Raji (cell line): ENCODE measurements around the gene SCAPER.
A peak's percentile ranks its signal among the peaks of the same experiment; 100 is the strongest.

Experiments
- POLR2A ChIP-seq: IDR thresholded peaks from 2 replicates; pipeline ENCODE4 v1.6.1; 2011; ENCODE audit warnings: low read depth, low read length, control low read depth; ENCODE audit not compliant: insufficient read depth

SCAPER gene

GRCh38 chr15:76905013-76905839 lies at the start of gene SCAPER:
Gene SCAPER (minus strand): TSS chr15:76905340. CDS start chr15:76883817, 21,523 bp downstream.
- peak; percentile 42; the same call in 1 of the 2 replicates for TF ChIP-seq POLR2A

GRCh38 chr15:76954744-76955143 lies 49.6 kb upstream of the SCAPER start:
- TF ChIP-seq POLR2A = no peak

GRCh38 chr15:76953913-76954312 lies 48.8 kb upstream of the SCAPER start:
- TF ChIP-seq POLR2A = no peak

- no peak for TF ChIP-seq POLR2A
Observed at GRCh38 chr15:76951220-76951619, 46.1 kb upstream of the SCAPER start.

GRCh38 chr15:76947454-76947853 lies 42.3 kb upstream of the SCAPER start:
- TF ChIP-seq POLR2A = no peak

- no peak for TF ChIP-seq POLR2A
Observed at GRCh38 chr15:76945494-76946093, 40.5 kb upstream of the SCAPER start.

GRCh38 chr15:76942331-76942730 lies 37.2 kb upstream of the SCAPER start:
- no peak for TF ChIP-seq POLR2A

- TF ChIP-seq POLR2A = no peak
Observed at GRCh38 chr15:76941636-76942035, 36.5 kb upstream of the SCAPER start.

GRCh38 chr15:76939715-76940114 lies 34.6 kb upstream of the SCAPER start:
- TF ChIP-seq POLR2A = no peak

- TF ChIP-seq POLR2A = no peak
Observed at GRCh38 chr15:76938752-76939151, 33.6 kb upstream of the SCAPER start.

- TF ChIP-seq POLR2A = no peak
Observed at GRCh38 chr15:76936671-76937070, 31.5 kb upstream of the SCAPER start.

- TF ChIP-seq POLR2A = no peak
Observed at GRCh38 chr15:76935620-76936019, 30.5 kb upstream of the SCAPER start.

- TF ChIP-seq POLR2A = no peak
Observed at GRCh38 chr15:76932135-76932966, 27.2 kb upstream of the SCAPER start.

- peak; percentile 94 for TF ChIP-seq POLR2A
Observed at GRCh38 chr15:76931397-76932134, 26.4 kb upstream of the SCAPER start, which contains the start of gene RCN2. Gene RCN2 (plus strand): TSS chr15:76931749. CDS start chr15:76931842, 93 bp downstream.
